Spleen (tissue), 7 donors: Measurements from ENCODE around the gene TMEM255A.

ENCODE experiments used
- CTCF ChIP-seq, 11 experiments: fragments of 200-600 bp in 7 of 11; fragments of 450-650 bp in 4 of 11; sonication (generic) in 4 of 11; IDR thresholded peaks in 8 of 11; conservative IDR thresholded peaks in 3 of 11; 1 replicate in 7 of 11; 2 replicates in 4 of 11; pipeline versions ENCODE4 v1.4.0 to v1.8.0; 2016 to 2021; ENCODE audit warnings: antibody characterized with exemption in 11 of 11, inconsistent platforms in 4 of 11, mild to moderate bottlenecking in 1 of 11
- POLR2A ChIP-seq, 3 donors: fragments of 450-650 bp; IDR thresholded peaks; one replicate each; pipeline ENCODE4 v1.5.1; 2017; ENCODE audit warnings: antibody characterized with exemption in 3 of 3, mild to moderate bottlenecking in 1 of 3
- donor health status: DM: no; HTN: no; CAD: no; lungs with moderate emphysema.
- donor health status: DM: no; HTN: no; CAD: no.
- donor health status: DM: no; HTN: no; CAD: no.

GRCh38 chrX:120269373-120270035, 41.8 kb downstream of the TMEM255A start:
- TF ChIP-seq POLR2A (IDR thresholded peaks at IDR 0.05): no peak
- TF ChIP-seq CTCF (IDR thresholded peaks at IDR 0.05 in 8 of 11, conservative IDR thresholded peaks at IDR 0.05 in 3 of 11): no peak
